Measurements from ENCODE around the gene THRSP.
"Not testable (repeated sequence)": the region's sequence is repeated elsewhere in the genome, so short reads cannot be mapped to it uniquely, and the experiment has no call there.

Gene THRSP

GRCh38 chr11:78063440-78064181 is at the start of gene THRSP:
THRSP (plus strand) TSS chr11:78063861; CDS start chr11:78063882, 21 bp downstream.
- DNase-seq = no peak

- DNase-seq = not testable (repeated sequence)
These were observed 48.6 kb upstream of the THRSP start for GRCh38 chr11:78014937-78015520.

GRCh38 chr11:78015878-78016277 is 47.8 kb upstream of the THRSP start:
- DNase-seq = no peak

- DNase-seq = no peak
These were observed 43.9 kb upstream of the THRSP start for GRCh38 chr11:78019808-78020207.

- DNase-seq = no peak
These were observed 43.4 kb upstream of the THRSP start for GRCh38 chr11:78020246-78020645.

- DNase-seq = no peak
These were observed 42.0 kb upstream of the THRSP start for GRCh38 chr11:78021611-78022010.

GRCh38 chr11:78022397-78023396 is 41.0 kb upstream of the THRSP start, which contains the start of gene KCTD14:
KCTD14 (minus strand) TSS chr11:78023276; CDS start chr11:78023249, 27 bp downstream.
- DNase-seq = no peak

- DNase-seq = no peak
These were observed 40.2 kb upstream of the THRSP start for GRCh38 chr11:78023426-78023825.

GRCh38 chr11:78025378-78025777 is 38.3 kb upstream of the THRSP start:
- no peak for DNase-seq

- DNase-seq = no peak
These were observed 35.9 kb upstream of the THRSP start for GRCh38 chr11:78027759-78028158.

- DNase-seq = not testable (repeated sequence)
These were observed 35.2 kb upstream of the THRSP start for GRCh38 chr11:78028423-78028822.

GRCh38 chr11:78030429-78031325 is 33.0 kb upstream of the THRSP start:
- DNase-seq = no peak

GRCh38 chr11:78031629-78032028 is 32.0 kb upstream of the THRSP start:
- DNase-seq = no peak

- DNase-seq = no peak
These were observed 31.6 kb upstream of the THRSP start for GRCh38 chr11:78032090-78032489.

GRCh38 chr11:78033040-78033439 is 30.6 kb upstream of the THRSP start:
- DNase-seq = no peak

GRCh38 chr11:78034623-78035022 is 29.0 kb upstream of the THRSP start:
- no peak for DNase-seq

- DNase-seq = no peak
These were observed 27.3 kb upstream of the THRSP start for GRCh38 chr11:78036313-78036712.

- no peak for DNase-seq
These were observed 26.6 kb upstream of the THRSP start for GRCh38 chr11:78037056-78037455.

- DNase-seq = no peak
These were observed 25.6 kb upstream of the THRSP start for GRCh38 chr11:78037825-78038620.

GRCh38 chr11:78038697-78039313 is 24.9 kb upstream of the THRSP start:
- DNase-seq = no peak

GRCh38 chr11:78039391-78039918 is 24.2 kb upstream of the THRSP start:
- DNase-seq = no peak

Measured in cortex of kidney (tissue), 1 donor.